GM12878 (cell line): ENCODE results near the gene ANKRD33B. TPM values are rescaled to one million over a fixed set of nuclear protein-coding genes. Genes with fewer than 3 reads are reported as not detected.

Experiments
- ATAC-seq: fragments of 200-7000 bp; cut with Tn5 transposase; 3 replicates; pipeline ENCODE4 v1.9.1; 2020; ENCODE audit warnings: mild to moderate bottlenecking, moderate library complexity
- BruUV-seq: library from RNA; stranded (reverse); fragments of 400-500 nt; replicated peaks from 2 replicates; lab custom pipeline; 2021; lab: Mats Ljungman, UMichigan
- CTCF ChIA-PET: fragments of 300-600 bp; sonication (Branson Sonifier 250); formaldehyde crosslinking; extraction: SDS; loops from one replicate; lab custom pipeline; 2021; ENCODE audit warnings: inconsistent platforms; lab: Yijun Ruan, JAX
- POLR2A ChIA-PET: fragments of 350-600 bp; formaldehyde crosslinking; extraction: SDS; loops from one replicate; lab custom pipeline; 2021; ENCODE audit warnings: inconsistent platforms; lab: Charles Lee
- RAD21 ChIA-PET: fragments of 300-600 bp; sonication (Branson Sonifier 250); formaldehyde crosslinking; loops from one replicate; lab custom pipeline; 2023; ENCODE audit warnings: antibody characterized with exemption; ENCODE audit not compliant: unreplicated experiment; lab: Charles Lee
- SMC1A ChIA-PET: fragments of 300-600 bp; sonication (Branson Sonifier 250); formaldehyde crosslinking; loops from one replicate; lab custom pipeline; 2023; ENCODE audit not compliant: unreplicated experiment, uncharacterized antibody; lab: Charles Lee
- DNase-seq: peaks from one replicate; pipeline ENCODE4 v3.0.0-alpha.2; 2011; ENCODE audit warnings: low read depth, low spot score
- FAIRE-seq: peaks from 3 replicates; lab custom pipeline; 2011; peaks lifted over from hg19 to GRCh38; lab: Jason Lieb, UNC
- H2AFZ ChIP-seq: 2 replicates; pipeline ENCODE4 v1.6.0; 2011; ENCODE audit warnings: low read depth, low read length, control low read depth; ENCODE audit not compliant: control insufficient read depth
- H3K27ac ChIP-seq: 2 replicates; pipeline ENCODE4 v1.5.1; 2011; ENCODE audit warnings: control low read depth; ENCODE audit not compliant: control insufficient read depth, insufficient read depth
- H3K27me3 ChIP-seq, 2 experiments: replicated peaks in 1 of 2; 2 replicates each; pipeline versions ENCODE4 v1.6.0 to v1.6.1; 2011; ENCODE audit warnings: low read length in 1 of 2; ENCODE audit not compliant: control insufficient read depth in 2 of 2, insufficient read depth in 2 of 2
- H3K36me3 ChIP-seq, 2 experiments: 2 replicates each; pipeline ENCODE4 v1.5.1; 2011; ENCODE audit warnings: low read length in 1 of 2; ENCODE audit not compliant: control insufficient read depth in 2 of 2, insufficient read depth in 2 of 2
- H3K4me1 ChIP-seq: 2 replicates; pipeline ENCODE4 v1.6.1; 2011; ENCODE audit warnings: mild to moderate bottlenecking, low read length, moderate library complexity, mixed read lengths; ENCODE audit not compliant: control insufficient read depth, insufficient read depth
- H3K4me2 ChIP-seq: 2 replicates; pipeline ENCODE4 v1.6.0; 2011; ENCODE audit warnings: control low read depth; ENCODE audit not compliant: control insufficient read depth, insufficient read depth
- H3K4me3 ChIP-seq: fragments of 200-600 bp; sonication (generic); 2 replicates; pipeline ENCODE4 v1.5.1; 2016
- H3K79me2 ChIP-seq: 2 replicates; pipeline ENCODE4 v1.6.0; 2011; ENCODE audit warnings: low read length; ENCODE audit not compliant: control insufficient read depth, insufficient read depth
- H3K9ac ChIP-seq: 2 replicates; pipeline ENCODE4 v1.8.0; 2011; ENCODE audit warnings: low read length, control low read depth, mixed read lengths; ENCODE audit not compliant: control insufficient read depth, insufficient read depth
- H3K9me3 ChIP-seq: replicated peaks from 3 replicates; pipeline ENCODE4 v1.5.1; 2011; ENCODE audit warnings: mild to moderate bottlenecking, low read length; ENCODE audit not compliant: control insufficient read depth, insufficient read depth
- H4K20me1 ChIP-seq: 2 replicates; pipeline ENCODE4 v1.6.0; 2011; ENCODE audit not compliant: control insufficient read depth, insufficient read depth
- CREB1 ChIP-seq: IDR thresholded peaks from 2 replicates; pipeline ENCODE4 v1.6.1; 2012; ENCODE audit warnings: low read depth, mild to moderate bottlenecking, inconsistent platforms
- EP300 ChIP-seq, 2 experiments: fragments of 150-350 bp in 1 of 2; IDR thresholded peaks; 2 replicates each; pipeline ENCODE4 v1.6.1; 2011 to 2012; ENCODE audit warnings: low read depth in 2 of 2, low read length in 2 of 2, borderline replicate concordance in 1 of 2, improper control_type of control experiment in 1 of 2, inconsistent platforms in 1 of 2; ENCODE audit not compliant: control insufficient read depth in 1 of 2
- MTA3 ChIP-seq: IDR thresholded peaks from 2 replicates; pipeline ENCODE4 v1.6.1; 2012; ENCODE audit warnings: low read length, inconsistent platforms, borderline replicate concordance
- NR2C2 ChIP-seq: IDR thresholded peaks from 2 replicates; pipeline ENCODE4 v1.6.1; 2011; ENCODE audit warnings: borderline replicate concordance, low read depth; ENCODE audit not compliant: control insufficient read depth, insufficient read length
- PBX3 ChIP-seq: IDR thresholded peaks from 2 replicates; pipeline ENCODE4 v1.6.1; 2011; ENCODE audit warnings: mild to moderate bottlenecking, low read depth, low read length, moderate library complexity; ENCODE audit not compliant: insufficient replicate concordance
- POLR2AphosphoS2 ChIP-seq: IDR thresholded peaks from 2 replicates; pipeline ENCODE4 v1.6.1; 2011; ENCODE audit warnings: low read depth, mild to moderate bottlenecking, low read length, improper control_type of control experiment, moderate library complexity
- RBBP5 ChIP-seq: fragments of 200-600 bp; sonication (generic); conservative IDR thresholded peaks from 2 replicates; pipeline ENCODE4 v1.6.1; 2016
- SKIL ChIP-seq: fragments of 450-650 bp; IDR thresholded peaks from 2 replicates; pipeline ENCODE4 v1.6.1; 2017; ENCODE audit warnings: mild to moderate bottlenecking, low read depth, inconsistent platforms; ENCODE audit not compliant: poor library complexity, severe bottlenecking
- SMARCA5 ChIP-seq: fragments of 450-650 bp; IDR thresholded peaks from 2 replicates; pipeline ENCODE4 v1.6.1; 2017; ENCODE audit warnings: mild to moderate bottlenecking
- STAT1 ChIP-seq: fragments of 450-650 bp; conservative IDR thresholded peaks from 2 replicates; pipeline ENCODE4 v1.6.1; 2014; ENCODE audit warnings: antibody characterized with exemption, mild to moderate bottlenecking
- ZNF592 ChIP-seq: fragments of 450-650 bp; IDR thresholded peaks from 2 replicates; pipeline ENCODE4 v1.6.1; 2017; ENCODE audit warnings: mild to moderate bottlenecking, moderate library complexity
- WGBS: methylation state at CpG from one replicate; pipeline ENCODE4 v1.1.6; 2016; ENCODE audit warnings: low lambda C conversion rate; ENCODE audit not compliant: insufficient replicate concordance, insufficient coverage; ENCODE audit errors: missing lambda C conversion rate; 5-methylcytosine and 5-hydroxymethylcytosine counted together
- in situ Hi-C: fragments of 300-500 bp; cut with MboI; formaldehyde crosslinking; loops from 9 replicates; pipeline ENCODE4 v1.14.3; 2018; ENCODE audit warnings: mixed read lengths
- intact Hi-C: fragments of 100-400 bp; cut with micrococcal nuclease; formaldehyde crosslinking; loops from one replicate; pipeline ENCODE4 v1.14.2; 2022; ENCODE audit not compliant: unreplicated experiment
- polyA plus RNA-seq, 11 experiments: library from polyadenylated mRNA; depleted of rRNA in 4 of 11; unstranded in 6 of 11; stranded (reverse) in 5 of 11; fragments of >200 nt; fragmentation: Nextera tagmentation in 4 of 11; fragmentation: Illumina TruSeq in 1 of 11; extraction: Ambion mirVana in 4 of 11; extraction: Trizol in 1 of 11; gene quantifications; 1 replicate in 1 of 11; 2 replicates in 10 of 11; pipeline versions ENCODE4 v1.2.1 to v1.2.3, GENCODE V29; 2011 to 2016; ENCODE audit warnings: inconsistent platforms in 2 of 11, missing spikeins in 2 of 11, low read depth in 1 of 11
- total RNA-seq, 4 experiments: library from RNA; depleted of rRNA in 3 of 4; stranded (reverse); fragments of >200 nt in 3 of 4; fragmentation: Illumina TruSeq in 1 of 4; extraction: Trizol in 1 of 4; gene quantifications; 2 replicates each; pipeline versions ENCODE4 v1.2.1 to v1.2.3, GENCODE V29; 2013 to 2021

The ANKRD33B gene
- total and polyA plus RNA-seq, 10 of the 15 experiments (the other 5 are each of a cell fraction or from before 2014, with no cell fraction given), result 4.9 to 61.6 (median 15.6) TPM

GRCh38 chr5:10524376-10525123 is 39.3 kb upstream of the ANKRD33B start (continued):
- no peak for TF ChIP-seq ZNF592

GRCh38 chr5:10525124-10525495 is 38.8 kb upstream of the ANKRD33B start:
- Histone ChIP-seq H2AFZ (no peak overlapping the region; the same call in 1 of the 2 replicates), H3K4me1 (peaks cover 11% of the 10 kb centered on the region), H3K4me3 (no peak overlapping the region), H3K27me3 (no peaks in the 10 kb centered on the region), H3K9me3 (peaks cover 9% of the 10 kb centered on the region; the same call in 2 of the 3 replicates), H3K4me2 (no peak overlapping the region; the same call in 1 of the 2 replicates), H3K79me2 (no peaks in the 10 kb centered on the region), H3K36me3 (no peaks in the 10 kb centered on the region), H4K20me1 (no peaks in the 10 kb centered on the region), H3K9ac (no peak overlapping the region), H3K27ac (no peak overlapping the region)
- BruUV-seq, result no TSS peak
- in situ Hi-C loops (no loop called here), intact Hi-C loops (no loop called here)
- ChIA-PET RAD21 (no interaction called here), CTCF (interaction anchor here (1.4 kb wide), 1 partner anchor 34 kb away, joined by 3 read pairs; no protein-coding TSS in a partner anchor), POLR2A (no interaction called here), SMC1A (no interaction called here)
- 13% methylated on average over 4 of the region's 4 CpGs for WGBS
- FAIRE-seq, result no peak
- no peak for DNase-seq
- no peak; the same call in 2 of the 3 replicates for ATAC-seq
- no peak for TF ChIP-seq CREB1
- no peak for TF ChIP-seq POLR2AphosphoS2
- no peak for TF ChIP-seq PBX3
- no peak for TF ChIP-seq STAT1
- TF ChIP-seq EP300 (IDR thresholded peaks at IDR 0.05; ENCODE audit: borderline replicate concordance in 1 of 2, control insufficient read depth in 1 of 2, low read depth in 2 of 2, low read length in 2 of 2), result no peak
- no peak for TF ChIP-seq MTA3
- TF ChIP-seq SKIL, result no peak
- TF ChIP-seq RBBP5, result no peak
- no peak for TF ChIP-seq SMARCA5
- no peak for TF ChIP-seq NR2C2
